Muscle of leg (tissue), 16 donors: ENCODE data around the gene MYO1F. TPM values are rescaled to one million over a fixed set of nuclear protein-coding genes. Genes with fewer than 3 reads are reported as not detected.
"Not testable (repeated sequence)": the region's sequence is repeated elsewhere in the genome, so short reads cannot be mapped to it uniquely, and the experiment has no call there.

Experiments
- DNase-seq: peaks from one replicate; pipeline ENCODE4 v3.0.0; 2013
- H3K27ac ChIP-seq: one replicate; pipeline ENCODE4 v1.5.1; 2013; ENCODE audit warnings: mild to moderate bottlenecking, low read length, control low read depth
- H3K27me3 ChIP-seq: one replicate; pipeline ENCODE4 v1.6.1; 2013; ENCODE audit warnings: low read length; ENCODE audit not compliant: control insufficient read depth, insufficient read depth
- H3K36me3 ChIP-seq: one replicate; pipeline ENCODE4 v1.6.1; 2013; ENCODE audit warnings: low read length; ENCODE audit not compliant: control insufficient read depth, insufficient read depth
- H3K4me1 ChIP-seq: one replicate; pipeline ENCODE4 v1.6.1; 2013; ENCODE audit warnings: low read length; ENCODE audit not compliant: control insufficient read depth, insufficient read depth
- H3K4me3 ChIP-seq: one replicate; pipeline ENCODE4 v1.5.1; 2013; ENCODE audit warnings: low read length, control low read depth
- H3K9me3 ChIP-seq: replicated peaks from 2 replicates; pipeline ENCODE4 v1.6.1; 2013; ENCODE audit warnings: low read depth, low read length; ENCODE audit not compliant: control insufficient read depth
- WGBS: methylation state at CpG from one replicate; pipeline ENCODE4 v1.1.5; 2013; ENCODE audit warnings: missing lambda C conversion rate; ENCODE audit not compliant: insufficient coverage; 5-methylcytosine and 5-hydroxymethylcytosine counted together
- long read RNA-seq, 11 donors: transcript quantifications; one replicate each; lab custom pipeline, GENCODE V29; 2026
- polyA plus RNA-seq, 8 donors: library from polyadenylated mRNA; unstranded; fragments of 120-200 nt; gene quantifications; one replicate each; pipeline versions ENCODE4 v1.2.1 to v1.2.3, GENCODE V29; 2013; ENCODE audit warnings: inconsistent platforms in 1 of 8, low replicate concordance in 1 of 8; ENCODE audit not compliant: insufficient read length in 8 of 8, insufficient read depth in 1 of 8
- total RNA-seq: library from RNA; stranded (reverse); fragments of 120-200 nt; gene quantifications from one replicate; pipeline ENCODE4 v1.2.4, GENCODE V29; 2013

Gene MYO1F
- total RNA-seq: 2.3 TPM
- polyA plus RNA-seq: 1 to 10 TPM; 3.1 to 9.2 (median 5.3) TPM
- long read RNA-seq, donor 1: 0 reads
- long read RNA-seq, donor 2: 0 reads
- long read RNA-seq, donor 3: 0 reads
- long read RNA-seq, donor 4: 0 reads
- long read RNA-seq, donor 5: 0 reads
- long read RNA-seq, donor 6: 0 reads
- long read RNA-seq, donor 7: 0 reads
- long read RNA-seq, donor 8: 0 reads
- long read RNA-seq, donor 9: 0 reads
- long read RNA-seq, donor 10: 0 reads
- long read RNA-seq, donor 11: 0 reads

DNA sequence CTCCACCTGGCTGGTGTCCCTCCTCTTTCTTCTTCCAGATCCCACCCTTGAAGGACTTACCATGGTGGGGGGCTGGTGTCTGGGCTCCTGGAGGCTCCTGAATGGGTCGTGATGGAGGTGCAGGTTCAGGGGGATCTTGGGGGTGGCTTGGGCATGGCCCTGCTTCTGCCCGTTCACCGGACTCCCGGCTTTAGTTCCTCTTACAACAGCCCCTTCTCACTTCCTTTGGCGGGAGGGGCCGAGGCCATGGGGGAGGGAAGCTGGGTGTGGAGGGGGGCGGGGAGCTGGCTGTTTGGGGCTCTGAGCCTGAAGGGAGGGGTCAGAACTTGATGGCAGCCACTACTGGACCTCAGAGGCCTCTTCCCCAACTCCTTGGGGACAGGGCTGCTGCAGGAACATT, at the start of gene MYO1F:
Gene MYO1F (minus strand): TSS at position 196 of the 400 bp plus-strand sequence. CDS start 133 bp downstream, at position 63.
- H3K4me1 ChIP-seq: peaks cover 8% of the 10 kb centered on the region
- WGBS: no CpG with 5 or more reads among the region's 7 CpGs
- peak; percentile 53 for DNase-seq
- no peaks in the 10 kb centered on the region for H3K36me3 ChIP-seq
- peaks cover 13% of the 10 kb centered on the region for H3K27me3 ChIP-seq
- H3K27ac ChIP-seq: no peak within 1 kb of the TSS
- peak within 1 kb of the TSS; percentile 11 for H3K4me3 ChIP-seq
- H3K9me3 ChIP-seq: no peaks in the 10 kb centered on the region

DNA sequence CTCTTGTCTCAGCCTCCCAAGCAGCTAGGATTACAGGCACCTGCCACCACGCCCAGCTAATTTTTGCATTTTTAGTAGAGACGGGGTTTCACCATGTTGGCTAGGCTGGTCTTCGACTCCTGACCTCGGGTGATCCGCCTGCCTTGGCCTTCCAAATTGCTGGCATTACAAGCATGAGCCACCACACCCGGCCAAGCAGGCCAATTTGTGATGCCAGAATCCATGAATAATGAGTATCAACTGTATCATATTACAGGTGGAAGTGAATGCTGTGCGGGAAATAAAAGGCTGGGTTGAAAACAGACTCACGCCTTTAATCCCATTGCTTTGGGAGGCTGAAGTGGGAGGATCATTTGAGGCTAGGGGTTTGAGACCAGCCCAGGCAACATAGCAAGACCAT, 49.6 kb upstream of the MYO1F start:
- Histone ChIP-seq H3K27ac (no peak overlapping the region), H3K9me3 (peaks cover 2% of the 10 kb centered on the region), H3K4me1 (peaks cover 3% of the 10 kb centered on the region), H3K27me3 (no peaks in the 10 kb centered on the region), H3K36me3 (no peaks in the 10 kb centered on the region), H3K4me3 (no peak overlapping the region)
- 78% methylated on average over 2 of the region's 8 CpGs for WGBS
- no peak for DNase-seq

DNA sequence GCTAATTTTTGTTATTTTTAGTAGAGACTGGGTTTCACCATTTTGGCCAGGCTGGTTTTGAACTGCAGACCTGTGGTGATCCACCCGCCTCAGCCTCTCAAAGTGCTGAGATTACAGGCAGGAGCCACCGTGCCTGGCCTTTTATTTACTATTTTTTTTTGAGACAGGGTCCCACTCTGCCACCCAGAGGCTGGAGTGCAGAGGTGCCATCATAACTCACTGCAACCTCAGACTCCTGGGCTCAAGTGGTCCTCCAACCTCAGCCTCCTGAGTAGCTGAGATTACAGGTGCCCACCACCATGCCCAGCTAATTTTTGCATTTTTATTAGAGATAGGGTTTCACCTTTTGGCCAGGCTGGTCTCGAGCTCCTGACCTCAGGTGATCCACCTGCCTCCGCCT, 45.6 kb upstream of the MYO1F start:
- 13% methylated on average over 2 of the region's 4 CpGs for WGBS
- H3K9me3 ChIP-seq, H3K4me3 ChIP-seq, H3K4me1 ChIP-seq, H3K27me3 ChIP-seq, H3K27ac ChIP-seq, H3K36me3 ChIP-seq, DNase-seq: not testable (repeated sequence)

DNA sequence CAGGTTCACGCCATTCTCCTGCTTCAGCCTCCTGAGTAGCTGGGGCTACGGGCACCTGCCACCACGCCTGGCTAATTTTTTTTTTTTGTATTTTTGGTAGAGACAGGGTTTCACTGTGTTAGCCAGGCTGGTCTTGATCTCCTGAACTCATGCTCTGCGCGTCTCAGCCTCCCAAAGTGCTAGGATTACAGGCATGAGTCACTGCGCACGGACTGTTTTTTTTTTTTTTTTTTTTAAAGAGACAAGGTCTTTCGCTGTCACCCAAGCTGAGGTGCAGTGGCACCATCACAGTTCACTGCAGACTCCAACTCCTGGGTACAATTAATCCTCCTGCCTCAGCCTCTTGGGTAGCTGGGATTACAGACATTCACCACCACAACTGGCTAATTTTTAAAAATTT, 41.5 kb upstream of the MYO1F start:
- WGBS: 53% methylated on average over 3 of the region's 8 CpGs
- Histone ChIP-seq H3K4me3 (no peak overlapping the region), H3K27me3 (peaks cover 7% of the 10 kb centered on the region), H3K36me3 (no peaks in the 10 kb centered on the region), H3K9me3 (no peaks in the 10 kb centered on the region), H3K27ac (no peak overlapping the region), H3K4me1 (no peaks in the 10 kb centered on the region)
- no peak for DNase-seq

- no peak for DNase-seq
- Histone ChIP-seq H3K9me3 (no peaks in the 10 kb centered on the region), H3K4me1 (no peaks in the 10 kb centered on the region), H3K27me3 (peaks cover 7% of the 10 kb centered on the region), H3K27ac (no peak overlapping the region), H3K4me3 (no peak overlapping the region), H3K36me3 (no peaks in the 10 kb centered on the region)
- 62% methylated on average over 3 of the region's 4 CpGs for WGBS
Measured at GRCh38 chr19:8617984-8618383, 40.7 kb upstream of the MYO1F start.

GRCh38 chr19:8617325-8617724, 40.1 kb upstream of the MYO1F start:
- not testable (repeated sequence) for H3K4me3 ChIP-seq, H3K9me3 ChIP-seq, H3K27me3 ChIP-seq, H3K4me1 ChIP-seq, DNase-seq, H3K27ac ChIP-seq, H3K36me3 ChIP-seq
- WGBS: 61% methylated on average over 12 of the region's 15 CpGs

GRCh38 chr19:8616861-8617260, 39.6 kb upstream of the MYO1F start:
- H3K9me3 ChIP-seq: no peaks in the 10 kb centered on the region
- DNase-seq: no peak
- H3K4me1 ChIP-seq: peaks cover 5% of the 10 kb centered on the region
- WGBS: no CpG with 5 or more reads among the region's 6 CpGs
- no peaks in the 10 kb centered on the region for H3K36me3 ChIP-seq
- no peak overlapping the region for H3K27ac ChIP-seq
- H3K4me3 ChIP-seq: no peak overlapping the region
- H3K27me3 ChIP-seq: peaks cover 7% of the 10 kb centered on the region

DNA sequence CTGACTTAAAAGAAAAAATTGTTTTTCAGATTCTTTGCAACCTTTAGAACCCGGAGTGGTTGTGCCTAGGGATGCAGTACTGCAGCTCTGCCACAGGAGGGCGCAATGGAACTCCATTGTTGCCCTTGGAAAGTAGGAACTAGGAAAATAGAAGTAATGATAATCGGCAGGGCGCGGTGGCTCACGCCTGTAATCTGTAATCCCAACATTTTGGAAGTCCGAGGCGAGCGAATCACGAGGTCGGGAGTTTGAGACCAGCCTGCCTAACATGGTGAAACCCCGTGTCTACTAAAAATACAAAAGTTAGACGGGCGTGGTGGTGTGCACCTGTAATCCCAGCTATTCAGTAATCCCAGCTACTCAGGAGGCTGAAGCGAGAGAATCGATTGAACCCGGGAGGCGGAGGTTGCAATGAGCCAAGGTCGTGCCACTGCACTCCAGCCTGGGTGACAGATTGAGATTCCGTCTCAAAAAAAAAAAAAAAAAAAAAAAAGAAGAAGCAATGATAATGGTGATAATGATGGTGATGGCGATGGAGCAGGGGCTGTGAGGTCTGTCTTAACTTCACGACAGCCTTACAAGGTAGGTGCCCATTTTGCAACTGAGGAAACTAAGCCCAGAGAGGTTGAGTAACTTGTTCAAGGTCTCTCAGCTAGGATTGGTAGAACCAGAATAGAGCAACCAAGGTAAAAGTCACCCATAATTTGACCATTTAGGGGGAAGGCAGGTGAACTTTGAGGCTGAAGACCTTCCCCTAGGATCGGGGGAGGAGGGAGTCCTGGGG, 38.8 kb upstream of the MYO1F start:
- 48% methylated on average over 15 of the region's 23 CpGs for WGBS
- Histone ChIP-seq H3K4me3 (no peak overlapping the region), H3K27me3 (peaks cover 7% of the 10 kb centered on the region), H3K36me3 (no peaks in the 10 kb centered on the region), H3K27ac (no peak overlapping the region), H3K4me1 (peaks cover 11% of the 10 kb centered on the region), H3K9me3 (no peaks in the 10 kb centered on the region)
- peak; percentile 65 for DNase-seq

GRCh38 chr19:8615024-8615423, 37.8 kb upstream of the MYO1F start:
- DNase-seq: no peak
- peaks cover 14% of the 10 kb centered on the region for H3K4me1 ChIP-seq
- no peaks in the 10 kb centered on the region for H3K9me3 ChIP-seq
- H3K27ac ChIP-seq: no peak overlapping the region
- H3K36me3 ChIP-seq: no peaks in the 10 kb centered on the region
- no CpG with 5 or more reads among the region's 6 CpGs for WGBS
- no peak overlapping the region for H3K4me3 ChIP-seq
- peaks cover 5% of the 10 kb centered on the region for H3K27me3 ChIP-seq

- WGBS: no CpG with 5 or more reads among the region's 2 CpGs
- no peak for DNase-seq
- Histone ChIP-seq H3K27ac (no peak overlapping the region), H3K9me3 (no peaks in the 10 kb centered on the region), H3K4me3 (no peak overlapping the region), H3K27me3 (peaks cover 5% of the 10 kb centered on the region), H3K4me1 (peaks cover 19% of the 10 kb centered on the region), H3K36me3 (no peaks in the 10 kb centered on the region)
Measured at GRCh38 chr19:8614455-8614854, 37.2 kb upstream of the MYO1F start.
